Measurements from ENCODE around the gene RAP1GAP2.

The RAP1GAP2 gene

DNA sequence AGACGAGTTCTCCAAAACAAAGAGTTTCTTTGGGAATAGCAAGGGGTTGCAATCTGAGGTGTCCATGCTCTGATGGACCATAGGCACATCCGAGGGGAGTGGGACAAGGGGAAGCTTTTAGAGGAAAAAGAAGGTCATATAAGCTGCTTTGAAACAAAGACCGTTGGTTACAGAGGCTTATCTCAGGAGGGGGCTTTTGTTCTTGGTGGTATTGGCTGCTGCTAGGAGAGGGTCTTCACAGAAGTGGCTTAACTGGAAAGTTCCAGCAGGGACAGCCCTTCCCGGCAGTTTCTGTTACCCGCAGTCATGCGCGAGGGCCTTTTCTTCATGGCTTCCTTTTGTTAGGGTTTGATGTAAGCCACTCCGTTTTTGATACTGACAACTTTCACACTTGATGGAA, 76.0 kb downstream of the RAP1GAP2 start:
- TF ChIP-seq CTCF (IDR thresholded peaks at IDR 0.05): no peak

GRCh38 chr17:2874189-2874686, 78.0 kb downstream of the RAP1GAP2 start:
- Histone ChIP-seq H3K4me3 (no peak overlapping the region), H3K27ac (no peak overlapping the region)
- no peak for TF ChIP-seq CTCF (IDR thresholded peaks at IDR 0.05)
- DNase-seq (ENCODE audit: low spot score): no peak

More for the DNA sequence above, 76.0 kb downstream of the RAP1GAP2 start:
- H3K27ac ChIP-seq: no peak overlapping the region
- DNase-seq (ENCODE audit: low spot score): no peak
- H3K4me3 ChIP-seq: no peak overlapping the region

- DNase-seq (ENCODE audit: low spot score): no peak
- H3K27ac ChIP-seq: no peak overlapping the region
- H3K4me3 ChIP-seq: no peak overlapping the region
- no peak for TF ChIP-seq CTCF (IDR thresholded peaks at IDR 0.05)
These were observed 79.4 kb downstream of the RAP1GAP2 start for GRCh38 chr17:2875608-2876007.

- no peak for DNase-seq (ENCODE audit: low spot score)
- TF ChIP-seq CTCF (IDR thresholded peaks at IDR 0.05): no peak
These were observed 80.2 kb downstream of the RAP1GAP2 start for GRCh38 chr17:2876467-2876866.

GRCh38 chr17:2878751-2879254, 82.6 kb downstream of the RAP1GAP2 start:
- Histone ChIP-seq H3K4me3 (no peak overlapping the region), H3K27ac (no peak overlapping the region)
- no peak for DNase-seq (ENCODE audit: low spot score)
- TF ChIP-seq CTCF (IDR thresholded peaks at IDR 0.05): no peak

More at GRCh38 chr17:2876467-2876866, 80.2 kb downstream of the RAP1GAP2 start:
- Histone ChIP-seq H3K27ac (no peak overlapping the region), H3K4me3 (no peak overlapping the region)

DNA sequence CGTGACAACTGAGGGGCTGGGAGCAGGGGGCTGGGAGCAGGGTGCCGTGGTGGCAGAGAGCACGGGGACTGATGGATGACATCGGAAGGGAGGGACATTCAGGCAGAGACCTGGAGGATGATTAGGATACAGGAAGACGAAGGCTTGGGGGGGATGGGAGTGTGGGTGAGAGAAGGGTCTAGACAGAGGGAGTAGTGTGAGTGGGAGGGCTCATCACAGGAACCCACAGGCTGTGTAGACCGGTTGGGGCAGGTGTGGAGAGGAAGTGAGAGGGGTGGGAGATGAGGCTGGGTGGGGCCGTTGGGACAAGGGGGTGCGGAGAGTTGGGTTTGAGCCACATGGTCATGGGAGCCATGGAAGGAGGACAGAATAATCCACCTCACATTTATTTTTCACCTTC, 83.8 kb downstream of the RAP1GAP2 start:
- no peak overlapping the region for H3K27ac ChIP-seq
- DNase-seq (ENCODE audit: low spot score): no peak
- no peak overlapping the region for H3K4me3 ChIP-seq
- no peak for TF ChIP-seq CTCF (IDR thresholded peaks at IDR 0.05)

DNA sequence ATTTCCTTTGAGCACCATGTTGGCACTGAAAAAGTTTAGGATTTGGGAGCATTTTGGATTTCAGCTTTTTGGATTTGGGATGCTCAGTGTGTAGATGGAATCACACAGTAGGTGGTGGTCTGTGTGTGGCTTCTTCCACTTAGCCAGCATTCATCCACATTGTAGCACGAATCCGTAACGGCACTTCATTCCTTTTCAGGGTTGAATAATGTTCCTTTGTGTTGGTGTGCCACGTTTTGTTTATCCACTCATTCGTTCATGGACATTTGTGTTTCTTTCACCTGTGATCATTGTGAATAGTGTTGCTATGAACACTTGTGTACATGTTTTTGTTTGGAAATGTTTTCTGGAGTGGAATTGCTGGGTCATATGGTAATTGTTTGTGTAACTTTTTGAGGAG, 85.1 kb downstream of the RAP1GAP2 start:
- Histone ChIP-seq H3K4me3 (no peak overlapping the region), H3K27ac (no peak overlapping the region)
- no peak for DNase-seq (ENCODE audit: low spot score)
- TF ChIP-seq CTCF (IDR thresholded peaks at IDR 0.05): no peak

Measured in coronary artery (tissue), 2 donors.